Measurements from ENCODE around the gene ZNF580.

ZNF580 gene

DNA sequence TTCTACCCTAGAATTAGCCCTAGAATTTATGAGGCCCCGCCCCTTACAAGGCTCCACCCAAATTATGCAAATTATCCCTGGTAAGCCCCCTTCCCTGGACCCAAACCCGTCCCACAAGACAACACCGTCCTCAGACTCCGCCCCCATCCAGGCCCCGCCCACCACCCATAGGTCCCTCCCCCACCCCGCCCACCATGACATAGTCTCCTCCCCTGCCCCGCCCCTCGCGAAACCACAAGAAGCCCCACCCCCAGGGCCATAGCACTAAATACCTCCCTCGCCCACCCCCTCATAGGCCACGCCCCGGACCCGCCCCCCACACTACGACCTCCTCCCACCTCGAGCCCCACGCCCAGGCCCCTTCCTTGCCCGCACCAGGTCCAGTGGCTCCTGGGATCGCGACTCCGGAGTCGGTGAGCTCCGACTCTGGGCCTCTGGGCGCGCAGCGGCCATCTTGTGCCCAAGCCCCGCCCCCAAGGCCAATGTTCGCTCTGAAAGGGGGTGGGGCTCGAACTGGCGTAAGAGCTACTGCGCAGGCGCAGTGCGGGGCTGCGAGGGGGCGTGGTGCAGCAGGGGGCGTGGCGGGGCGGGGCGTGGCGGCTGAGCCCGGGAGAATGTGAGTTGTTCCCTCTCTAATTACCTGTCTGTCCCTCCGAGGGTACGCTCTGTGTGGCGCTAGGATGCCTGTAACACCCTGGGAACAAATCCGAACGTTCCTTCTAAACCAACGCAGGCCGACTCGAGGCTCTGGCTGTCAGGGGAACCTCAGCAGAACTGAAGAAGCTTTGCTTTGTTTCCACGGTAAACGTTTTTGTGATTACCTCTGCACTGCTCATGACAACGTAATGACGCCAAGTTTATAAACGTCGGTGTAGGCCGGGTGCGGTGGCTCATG is 16.4 kb upstream of the ZNF580 start, which contains the start of gene ZNF784:
ZNF784 (minus strand) TSS at position 458 of the 895 bp plus-strand sequence; CDS start at position 453, 5 bp downstream.
- peak; percentile 86 for DNase-seq (ENCODE audit: low read depth)

DNA sequence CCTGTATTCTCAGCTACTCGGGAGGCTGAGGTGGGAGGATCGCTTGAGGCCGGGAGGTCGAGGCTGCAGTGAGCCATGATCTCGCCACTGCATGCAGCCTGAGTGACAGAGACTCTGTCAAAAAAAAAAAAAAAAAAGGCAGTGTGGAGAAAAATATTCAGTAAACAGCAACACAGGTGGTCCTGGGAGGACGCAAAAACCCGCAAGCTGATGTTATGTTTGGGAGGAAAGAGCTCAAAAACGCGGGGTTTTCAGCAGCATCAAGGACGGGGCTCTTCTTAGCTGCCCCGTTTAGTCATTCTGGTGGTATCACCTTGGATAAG is 15.8 kb upstream of the ZNF580 start:
- DNase-seq (ENCODE audit: low read depth), result no peak

DNA sequence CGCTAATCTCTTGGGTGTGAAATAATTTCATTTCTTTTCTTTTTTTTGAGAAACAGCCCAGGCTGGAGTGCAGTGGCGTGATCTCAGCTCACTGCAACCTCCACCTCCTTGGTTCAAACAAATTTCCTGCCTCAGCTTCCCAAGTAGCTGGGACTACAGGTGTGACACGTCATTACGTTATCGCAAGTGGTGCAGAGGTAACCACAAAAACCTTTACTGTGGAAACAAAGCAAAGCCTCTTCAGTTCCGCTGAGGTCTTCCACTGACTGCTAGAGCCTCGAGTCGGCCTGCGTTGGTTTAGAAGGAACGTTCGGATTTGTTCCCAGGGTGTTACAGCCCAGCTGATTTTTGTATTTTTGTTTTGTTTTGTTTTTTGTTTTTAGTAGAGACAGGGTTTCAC is 14.5 kb upstream of the ZNF580 start:
- DNase-seq (ENCODE audit: low read depth), result peak; percentile 67

DNA sequence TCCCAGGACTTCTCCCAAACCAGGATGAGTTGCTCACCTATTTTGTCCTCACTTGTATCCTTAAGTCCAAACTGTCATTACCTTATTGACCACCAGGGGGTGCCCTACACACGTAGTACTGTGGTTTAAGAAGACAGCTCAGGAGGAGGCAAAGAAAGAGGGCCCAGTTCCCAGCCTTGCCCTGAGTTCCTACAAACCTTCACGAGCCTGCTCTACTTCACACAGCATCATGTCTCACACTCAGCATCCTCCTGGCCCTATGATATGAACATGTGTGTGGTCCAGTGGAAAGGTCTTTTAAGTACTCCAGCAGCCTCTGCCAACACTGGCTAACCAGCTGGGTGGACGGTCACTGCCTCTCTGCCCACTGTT is 8.4 kb upstream of the ZNF580 start:
- peak; percentile 71 for DNase-seq (ENCODE audit: low read depth)

DNA sequence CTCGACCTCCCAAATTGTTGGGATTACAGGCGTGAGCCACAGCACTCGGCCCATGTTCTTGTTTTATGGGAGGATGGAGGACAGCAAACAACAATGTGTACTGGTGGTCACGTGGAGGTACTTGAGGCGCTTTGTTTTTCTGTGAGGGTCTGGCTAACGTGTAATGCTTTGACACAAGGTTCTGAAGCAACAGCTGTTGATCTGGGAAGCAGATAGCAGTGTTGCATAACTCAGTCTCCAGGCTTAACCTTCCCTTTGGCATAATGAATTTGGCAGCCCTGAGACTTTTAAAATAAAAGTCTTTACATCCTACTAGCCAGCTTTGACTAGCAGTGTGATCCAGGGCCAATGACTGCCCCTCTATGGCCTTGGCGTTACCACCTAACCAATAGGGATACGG is 6.9 kb upstream of the ZNF580 start:
- no peak for DNase-seq (ENCODE audit: low read depth)

DNA sequence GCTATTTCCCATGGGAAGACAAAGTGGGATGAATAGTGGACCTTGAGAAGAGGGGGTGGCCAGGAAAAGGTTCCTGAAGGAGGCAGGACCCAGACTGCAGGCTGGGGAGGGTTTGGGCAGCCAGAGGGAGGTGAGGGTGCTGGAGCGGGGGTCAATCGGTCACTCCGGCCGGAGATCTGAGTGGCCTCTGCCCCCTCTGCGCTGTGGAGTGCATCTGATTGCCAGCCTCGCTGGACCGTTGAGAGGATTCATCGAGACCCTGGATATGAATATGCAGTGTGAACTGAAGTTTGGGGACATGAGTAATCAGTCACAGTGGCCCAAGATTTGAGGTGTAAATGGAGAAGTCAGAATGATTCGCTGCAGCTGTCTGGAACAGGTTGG is 5.5 kb upstream of the ZNF580 start:
- no peak for DNase-seq (ENCODE audit: low read depth)

DNA sequence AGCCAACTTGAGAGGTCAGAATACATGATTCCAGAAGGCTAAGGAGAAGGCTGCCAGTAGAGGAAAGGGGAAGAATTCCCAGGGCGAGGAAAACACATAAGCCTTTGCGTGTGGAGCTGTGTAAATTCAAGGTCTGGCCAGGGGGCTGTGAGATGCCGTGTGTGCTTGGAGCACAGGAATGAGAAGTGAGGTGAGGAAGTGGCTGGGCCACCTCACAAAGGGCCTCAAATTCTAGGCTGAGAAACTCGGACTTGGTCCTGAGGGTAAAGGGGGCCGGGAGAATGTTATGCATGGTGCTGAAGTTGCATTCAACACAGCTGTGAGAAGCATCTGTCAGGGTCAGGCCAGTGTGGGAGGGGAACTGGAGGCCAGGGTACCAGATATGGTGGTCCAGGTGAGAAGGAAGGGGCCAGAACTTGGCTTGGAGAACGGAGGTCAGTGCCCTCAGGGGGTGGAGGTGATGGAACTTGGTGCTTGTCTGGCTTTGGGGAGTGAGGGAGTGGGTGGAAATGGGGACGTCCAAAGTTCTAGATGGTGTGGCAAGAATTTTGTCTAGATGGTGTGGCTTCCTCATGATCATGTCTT is 4.9 kb upstream of the ZNF580 start:
- DNase-seq (ENCODE audit: low read depth), result no peak

DNA sequence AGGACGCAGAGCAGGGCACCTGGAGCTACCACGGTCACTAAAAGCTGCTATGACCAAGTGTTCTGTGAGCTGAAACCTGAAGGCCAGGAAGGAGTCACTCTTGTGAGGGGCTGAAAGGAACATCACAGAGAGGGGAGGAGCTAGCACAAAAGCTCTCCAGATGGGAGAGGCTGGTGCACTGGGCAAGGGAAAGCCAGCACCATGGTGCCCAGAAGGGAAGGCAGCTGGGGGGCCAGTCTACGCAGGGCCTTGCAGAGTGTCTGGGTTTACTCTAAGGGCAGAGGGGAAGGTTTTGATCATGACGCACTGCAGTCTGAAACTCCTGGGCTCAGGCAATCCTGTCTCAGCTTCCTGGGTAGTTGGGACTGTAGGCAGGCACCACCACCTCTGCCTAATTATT is 4.1 kb upstream of the ZNF580 start:
- no peak for DNase-seq (ENCODE audit: low read depth)

DNA sequence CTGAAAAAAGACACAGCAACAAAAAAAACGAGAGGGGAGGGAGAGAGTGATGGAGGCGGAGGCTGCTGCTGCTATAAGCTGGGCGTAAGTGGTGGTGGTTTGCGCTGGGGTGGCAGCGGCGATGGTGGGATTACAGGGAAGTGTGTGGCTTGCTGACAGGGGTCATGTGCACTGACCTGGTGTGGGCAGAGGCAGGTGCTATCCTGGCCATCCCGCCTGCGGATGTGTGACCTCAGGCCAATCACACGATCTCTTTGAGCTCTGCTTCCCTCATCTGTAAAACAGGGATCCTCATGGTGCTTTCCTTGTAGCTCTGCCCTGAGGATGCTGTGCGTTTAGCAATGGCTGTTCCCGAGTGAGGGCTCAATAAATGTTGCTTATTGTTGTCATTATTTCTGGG is 3.3 kb upstream of the ZNF580 start:
- no peak for DNase-seq (ENCODE audit: low read depth)

DNA sequence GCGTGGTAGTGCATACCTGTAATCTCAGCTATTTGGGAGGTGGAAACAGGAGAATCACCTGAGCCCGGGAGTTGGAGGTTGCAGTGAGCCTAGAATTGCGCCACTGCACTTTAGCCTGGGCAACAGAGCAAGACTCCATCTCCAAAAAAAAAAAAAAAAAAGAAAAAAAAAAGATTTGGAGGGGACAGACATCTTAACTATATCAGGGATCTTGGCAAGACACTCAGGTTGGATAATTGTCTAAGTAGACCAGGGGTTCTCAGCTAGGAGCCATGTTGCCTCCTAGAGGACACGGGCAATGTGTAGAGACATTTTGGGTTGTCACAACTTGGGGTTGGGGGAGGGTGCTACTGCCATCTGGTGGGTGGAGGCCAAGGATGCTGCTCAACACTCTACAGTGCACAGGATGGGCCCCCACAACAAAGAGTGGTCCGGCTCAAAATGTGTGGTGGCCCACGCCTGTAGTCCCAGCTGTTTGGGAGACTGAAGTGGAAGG is 1.9 kb upstream of the ZNF580 start:
- peak; percentile 38 for DNase-seq (ENCODE audit: low read depth)

DNA sequence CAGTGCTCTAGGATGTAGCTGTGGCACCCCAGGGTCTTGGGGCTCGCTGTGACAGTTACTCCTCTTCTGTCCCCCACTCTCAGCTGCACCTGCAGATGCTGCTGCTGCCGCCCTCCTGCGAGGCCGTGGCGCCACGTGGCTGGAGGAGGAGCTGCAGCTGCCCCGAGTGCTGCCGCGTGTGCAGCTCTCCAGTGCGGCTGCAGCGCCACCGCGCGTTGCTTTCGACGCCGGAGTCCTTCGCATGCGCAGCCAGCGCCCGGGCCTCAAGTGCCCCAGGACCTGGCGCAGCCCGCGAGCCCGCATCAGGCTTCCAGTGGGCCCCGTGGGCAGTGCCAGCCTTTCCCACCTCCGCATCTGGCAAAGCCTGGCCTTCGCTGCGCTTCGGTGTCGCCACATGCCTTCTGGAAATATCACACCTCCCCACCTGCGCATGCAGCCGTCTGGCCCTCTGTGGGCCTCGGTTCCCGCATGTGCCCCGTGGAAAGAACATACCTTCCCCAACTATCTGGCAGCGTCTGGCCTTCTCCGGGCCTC is 692 bp upstream of the ZNF580 start:
- DNase-seq (ENCODE audit: low read depth), result peak; percentile 55

DNA sequence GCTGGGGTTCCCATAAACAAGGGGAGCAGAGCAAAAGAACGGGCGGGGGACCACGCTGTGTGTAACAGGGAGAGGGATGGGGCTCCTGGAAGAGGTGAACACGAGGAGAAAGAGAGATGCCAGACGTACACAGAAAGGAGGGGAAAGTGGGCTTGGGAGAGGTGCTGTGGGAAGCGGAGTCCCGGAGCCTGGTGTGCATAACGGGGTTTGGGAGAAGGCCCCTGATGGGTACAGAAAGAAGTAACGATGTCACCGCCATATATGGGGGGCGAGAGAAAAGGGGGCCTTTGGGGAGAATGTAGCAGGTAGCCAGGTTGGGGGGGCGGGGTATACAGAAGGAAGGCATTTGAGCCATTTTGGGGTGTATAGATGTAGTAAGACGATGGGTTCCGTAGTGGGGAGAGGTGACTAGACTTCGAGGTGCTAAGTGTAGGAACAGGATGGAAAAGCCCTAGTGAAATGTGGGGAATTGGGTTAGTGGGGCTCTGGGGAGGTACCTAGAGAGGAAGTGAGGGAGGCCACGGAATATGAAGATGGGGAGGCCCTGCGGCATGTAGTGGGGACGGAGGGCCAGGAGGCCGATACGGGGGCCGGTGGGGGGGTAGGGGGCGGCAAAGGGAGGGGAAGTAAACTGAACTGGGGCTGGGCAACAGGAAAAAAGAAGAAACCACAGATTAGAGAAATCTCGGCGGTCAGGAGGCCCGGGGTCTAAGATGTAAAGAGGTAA is 787 bp downstream of the ZNF580 start:
- no peak for DNase-seq (ENCODE audit: low read depth)

DNA sequence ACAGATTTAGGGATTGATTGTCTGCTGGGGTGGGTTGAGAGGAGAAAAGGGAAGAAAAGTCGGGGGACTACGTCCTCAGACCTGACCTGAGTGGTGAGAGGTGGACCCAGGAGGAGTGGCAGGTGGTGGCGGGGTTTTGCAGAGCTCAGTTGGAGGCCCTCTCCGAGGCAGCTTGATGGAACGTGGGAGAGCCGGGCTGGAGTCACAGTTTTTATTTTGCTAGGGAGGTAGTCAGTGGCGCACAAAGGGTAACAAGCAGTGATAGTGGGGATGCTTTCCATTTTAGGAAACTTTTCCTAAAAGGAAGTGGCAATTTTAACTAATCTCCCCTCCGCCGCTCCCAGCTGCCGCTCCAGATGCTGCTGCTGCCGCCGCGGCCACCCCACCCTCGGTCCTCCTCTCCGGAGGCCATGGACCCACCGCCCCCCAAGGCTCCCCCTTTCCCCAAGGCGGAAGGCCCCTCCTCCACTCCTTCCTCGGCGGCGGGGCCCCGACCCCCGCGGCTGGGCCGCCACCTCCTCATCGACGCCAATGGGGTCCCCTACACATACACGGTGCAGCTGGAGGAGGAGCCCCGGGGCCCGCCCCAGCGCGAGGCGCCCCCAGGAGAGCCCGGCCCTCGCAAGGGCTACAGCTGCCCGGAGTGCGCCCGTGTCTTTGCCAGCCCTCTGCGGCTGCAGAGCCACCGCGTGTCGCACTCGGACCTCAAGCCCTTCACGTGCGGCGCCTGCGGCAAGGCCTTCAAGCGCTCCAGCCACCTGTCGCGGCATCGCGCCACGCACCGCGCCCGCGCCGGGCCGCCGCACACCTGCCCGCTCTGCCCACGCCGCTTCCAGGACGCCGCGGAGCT is 1.6 kb downstream of the ZNF580 start:
- no peak for DNase-seq (ENCODE audit: low read depth)

DNA sequence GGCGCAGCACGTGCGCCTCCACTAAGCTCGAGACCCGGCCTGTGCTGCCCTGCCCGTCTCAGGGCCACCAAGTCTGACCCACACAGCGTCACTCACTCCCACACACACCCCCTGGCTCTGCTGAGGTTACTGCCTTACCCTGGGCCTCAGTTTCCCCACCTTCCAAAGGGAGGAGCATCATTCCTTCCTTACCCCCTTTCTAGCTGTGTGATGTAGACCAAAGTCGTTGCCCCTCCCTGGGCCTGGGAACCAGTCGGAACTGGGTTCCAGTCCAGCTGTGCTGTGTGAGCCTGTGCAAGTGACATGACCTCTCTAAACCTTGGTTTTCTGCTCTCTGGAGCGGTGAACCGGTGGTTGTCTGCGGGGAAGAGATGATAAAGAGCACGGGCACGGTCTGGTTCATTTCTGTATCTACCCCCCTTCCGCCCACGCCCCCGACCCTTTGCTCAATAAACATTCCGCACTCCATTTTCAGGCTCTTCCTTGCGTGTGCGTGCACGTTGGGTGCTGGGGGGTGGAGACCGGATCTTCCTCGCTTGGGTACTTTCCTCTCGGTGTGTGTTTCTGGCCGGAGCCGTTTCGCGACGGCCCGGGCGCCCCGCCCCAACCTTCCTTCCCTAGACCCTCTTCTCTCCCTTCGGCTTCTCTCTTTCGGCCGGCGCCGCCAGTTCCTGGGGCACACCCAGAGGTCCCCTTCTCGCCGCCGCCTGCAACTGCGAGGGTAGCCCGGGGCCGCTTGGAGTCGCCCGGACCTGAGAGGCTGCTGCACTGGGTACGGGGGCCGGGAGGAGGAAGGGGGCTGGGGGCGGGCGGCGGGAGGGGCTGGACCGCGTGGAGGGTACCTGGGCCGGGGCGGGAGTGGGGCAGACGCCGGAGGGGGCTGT is 2.4 kb downstream of the ZNF580 start, which contains the start of gene ZNF581:
ZNF581 (plus strand) TSS at position 647 of the 884 bp plus-strand sequence. CDS start 923 bp downstream, outside the sequence.
- peak; percentile 63 for DNase-seq (ENCODE audit: low read depth)

DNA sequence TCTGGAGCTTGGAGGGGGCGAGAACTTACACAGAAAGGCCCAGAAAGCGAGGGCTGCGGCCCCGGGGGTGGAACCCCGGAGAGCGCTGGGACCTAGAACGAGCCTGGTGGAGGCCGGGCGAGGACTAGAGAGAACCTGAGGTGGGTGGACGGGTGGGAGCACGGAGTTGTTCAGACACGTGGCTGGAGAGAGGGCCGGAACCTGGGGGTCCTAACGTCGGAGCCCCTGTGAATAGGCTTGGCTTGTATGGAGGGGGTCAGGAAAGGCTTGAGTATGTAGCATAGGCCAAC is 3.0 kb downstream of the ZNF580 start:
- no peak for DNase-seq (ENCODE audit: low read depth)

DNA sequence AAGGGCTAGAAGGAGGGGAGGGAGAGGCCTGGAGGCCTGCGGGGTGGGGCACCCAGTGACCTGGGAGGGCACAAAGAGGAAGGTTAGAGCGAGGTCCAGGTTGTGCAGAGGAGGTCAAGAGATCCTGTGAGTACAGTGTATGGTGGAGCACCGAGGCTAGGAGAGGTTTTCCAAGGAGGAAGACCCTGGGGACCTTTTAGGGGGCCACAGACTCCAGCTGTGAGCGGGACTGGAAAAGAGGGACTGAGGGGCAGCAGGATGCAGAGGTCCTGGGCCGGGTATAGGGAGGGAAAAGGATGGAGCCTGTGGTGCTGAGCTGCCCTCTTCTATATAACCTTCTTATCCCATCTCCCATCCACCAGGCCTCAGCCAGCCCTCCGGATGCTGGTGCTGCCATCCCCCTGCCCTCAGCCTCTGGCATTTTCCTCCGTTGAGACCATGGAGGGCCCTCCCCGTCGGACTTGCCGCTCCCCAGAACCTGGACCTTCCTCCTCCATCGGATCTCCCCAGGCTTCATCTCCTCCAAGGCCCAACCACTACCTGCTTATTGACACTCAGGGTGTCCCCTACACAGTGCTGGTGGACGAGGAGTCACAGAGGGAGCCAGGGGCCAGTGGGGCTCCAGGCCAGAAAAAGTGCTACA is 3.5 kb downstream of the ZNF580 start:
- no peak for DNase-seq (ENCODE audit: low read depth)

DNA sequence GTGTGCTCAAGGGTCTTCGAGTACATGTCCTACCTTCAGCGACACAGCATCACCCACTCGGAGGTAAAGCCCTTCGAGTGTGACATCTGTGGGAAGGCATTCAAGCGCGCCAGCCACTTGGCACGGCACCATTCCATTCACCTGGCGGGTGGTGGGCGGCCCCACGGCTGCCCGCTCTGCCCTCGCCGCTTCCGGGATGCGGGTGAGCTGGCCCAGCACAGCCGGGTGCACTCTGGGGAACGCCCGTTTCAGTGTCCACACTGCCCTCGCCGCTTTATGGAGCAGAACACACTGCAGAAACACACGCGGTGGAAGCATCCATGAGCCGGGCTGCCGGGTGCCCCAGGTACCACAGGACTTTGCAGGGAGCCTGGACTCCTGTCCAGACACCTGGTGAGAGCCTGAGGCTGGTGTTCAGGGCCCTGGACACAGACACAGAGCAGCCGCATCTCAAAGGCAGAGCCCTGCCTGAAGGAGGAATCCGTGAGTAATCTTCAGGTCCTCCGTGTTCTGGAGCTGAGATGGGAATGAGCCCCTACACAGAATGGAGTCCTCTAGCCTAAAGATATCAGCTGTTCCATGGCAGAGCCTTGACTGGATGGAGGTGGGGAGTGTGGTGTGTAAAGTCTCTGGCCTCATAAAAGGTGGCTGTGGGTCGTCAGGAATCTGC is 4.2 kb downstream of the ZNF580 start:
- no peak for DNase-seq (ENCODE audit: low read depth)

DNA sequence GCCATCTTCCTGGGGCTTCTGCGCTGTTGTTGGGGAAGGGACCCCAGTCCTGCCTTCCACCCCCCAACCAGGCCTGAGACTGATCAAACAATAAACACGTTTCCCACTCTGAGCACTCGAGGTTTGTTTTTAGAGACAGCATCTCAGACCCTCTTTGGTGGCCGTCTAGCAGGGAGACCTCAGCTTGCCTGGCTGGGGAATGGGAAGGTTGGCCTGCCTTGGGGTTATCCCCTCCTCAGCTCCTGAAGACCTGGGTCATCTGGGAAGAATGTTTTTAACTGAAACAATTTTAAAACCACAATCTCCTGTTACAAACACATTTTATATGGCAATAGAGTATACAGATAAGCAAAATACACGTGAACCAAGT is 4.7 kb downstream of the ZNF580 start:
- no peak for DNase-seq (ENCODE audit: low read depth)

DNA sequence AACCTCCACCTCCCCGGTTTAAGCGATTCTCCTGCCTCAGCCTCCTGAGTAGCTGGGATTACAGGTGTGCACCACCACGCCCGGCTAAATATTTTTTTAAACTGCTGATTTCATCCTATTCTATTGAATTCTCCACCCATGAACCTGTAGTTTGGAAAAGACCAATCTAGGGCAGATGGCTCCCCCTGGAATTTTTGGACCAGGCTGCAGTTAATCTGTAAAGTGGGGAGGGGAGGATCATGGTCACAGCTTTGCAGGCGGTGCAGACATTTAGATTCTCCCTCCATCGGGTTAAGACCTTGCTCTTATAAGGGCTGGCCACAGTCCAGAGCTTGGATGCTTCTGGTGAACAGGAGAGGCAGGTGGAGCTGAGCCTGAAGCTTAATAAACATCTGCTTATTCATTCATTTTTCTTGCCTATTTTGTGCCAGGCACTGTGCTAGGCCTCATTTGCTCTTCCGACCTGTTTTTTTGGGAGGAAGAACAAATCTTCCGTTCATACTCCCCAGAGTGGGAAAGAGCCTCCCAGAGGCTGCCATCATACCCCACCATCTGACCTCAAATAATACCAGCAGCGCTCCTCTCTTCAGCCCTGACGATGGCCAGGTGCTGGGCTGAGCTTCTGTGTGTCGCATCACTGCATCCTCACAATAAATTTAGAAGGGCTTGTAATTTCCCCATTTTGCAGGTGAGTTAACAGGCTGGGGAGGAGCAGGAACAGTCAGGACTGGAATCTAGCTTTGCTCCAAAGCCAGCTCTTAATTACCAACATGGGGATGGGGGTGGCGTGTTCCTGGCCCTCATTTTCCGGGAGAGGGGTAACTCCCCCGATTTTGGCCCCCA is 6.3 kb downstream of the ZNF580 start:
- no peak for DNase-seq (ENCODE audit: low read depth)
